WERI-Rb-1 (cell line): ENCODE measurements around the gene DCDC2C.

Experiments used
- DNase-seq: peaks from one replicate; pipeline ENCODE4 v3.0.0-alpha.2; 2020
- H3K27ac ChIP-seq: fragments of 250-450 bp; sonication (Bioruptor Pico); 2 replicates; pipeline ENCODE4 v1.5.1; 2020; ENCODE audit warnings: mild to moderate bottlenecking, moderate library complexity
- H3K27me3 ChIP-seq: fragments of 250-450 bp; sonication (Bioruptor Pico); 2 replicates; pipeline ENCODE4 v1.5.1; 2021; ENCODE audit warnings: mild to moderate bottlenecking, low read depth, moderate library complexity; ENCODE audit not compliant: insufficient read depth, severe bottlenecking
- H3K36me3 ChIP-seq: fragments of 250-450 bp; sonication (Bioruptor Pico); 2 replicates; pipeline ENCODE4 v1.5.1; 2020; ENCODE audit warnings: mild to moderate bottlenecking, moderate library complexity
- H3K4me3 ChIP-seq: 2 replicates; pipeline ENCODE4 v1.5.1; 2011; ENCODE audit warnings: low read depth, mild to moderate bottlenecking, control low read depth, low read length
- H3K9me3 ChIP-seq: fragments of 250-450 bp; sonication (Bioruptor Pico); 2 replicates; pipeline ENCODE4 v1.5.1; 2021; ENCODE audit warnings: mild to moderate bottlenecking, moderate library complexity; ENCODE audit not compliant: severe bottlenecking
- CTCF ChIP-seq: IDR thresholded peaks from 2 replicates; pipeline ENCODE4 v1.5.1; 2011; ENCODE audit warnings: low read depth, mild to moderate bottlenecking, control low read depth, inconsistent platforms, low read length

Gene DCDC2C

GRCh38 chr2:3678212-3678611 is 25.2 kb upstream of the DCDC2C start:
- H3K9me3 ChIP-seq, result no peaks in the 10 kb centered on the region
- TF ChIP-seq CTCF, result no peak
- H3K4me3 ChIP-seq, result no peak overlapping the region
- no peaks in the 10 kb centered on the region for H3K36me3 ChIP-seq
- H3K27me3 ChIP-seq, result no peaks in the 10 kb centered on the region
- no peak for DNase-seq
- no peak overlapping the region for H3K27ac ChIP-seq

- no peak for TF ChIP-seq CTCF
- Histone ChIP-seq H3K27me3 (no peaks in the 10 kb centered on the region), H3K27ac (no peak overlapping the region), H3K4me3 (no peak overlapping the region), H3K36me3 (no peaks in the 10 kb centered on the region), H3K9me3 (no peaks in the 10 kb centered on the region)
- DNase-seq, result no peak
Measured at GRCh38 chr2:3679180-3679579, 24.2 kb upstream of the DCDC2C start.

GRCh38 chr2:3679616-3680393 is 23.6 kb upstream of the DCDC2C start:
- no peak overlapping the region for H3K4me3 ChIP-seq
- H3K9me3 ChIP-seq, result no peaks in the 10 kb centered on the region
- H3K27me3 ChIP-seq, result no peaks in the 10 kb centered on the region
- TF ChIP-seq CTCF, result no peak
- no peak for DNase-seq
- no peak overlapping the region for H3K27ac ChIP-seq
- no peaks in the 10 kb centered on the region for H3K36me3 ChIP-seq

GRCh38 chr2:3680548-3681345 is 22.6 kb upstream of the DCDC2C start:
- no peak for TF ChIP-seq CTCF
- Histone ChIP-seq H3K27ac (no peak overlapping the region), H3K27me3 (no peaks in the 10 kb centered on the region), H3K4me3 (no peak overlapping the region), H3K36me3 (no peaks in the 10 kb centered on the region), H3K9me3 (no peaks in the 10 kb centered on the region)
- DNase-seq, result no peak

GRCh38 chr2:3681625-3682024 is 21.8 kb upstream of the DCDC2C start:
- no peak for TF ChIP-seq CTCF
- Histone ChIP-seq H3K27me3 (no peaks in the 10 kb centered on the region), H3K36me3 (no peaks in the 10 kb centered on the region), H3K27ac (no peak overlapping the region), H3K9me3 (no peaks in the 10 kb centered on the region), H3K4me3 (no peak overlapping the region)
- DNase-seq, result no peak
